ENCODE results near the gene VEZT.
"Not testable (repeated sequence)": the region's sequence is repeated elsewhere in the genome, so short reads cannot be mapped to it uniquely, and the experiment has no call there.

VEZT gene

GRCh38 chr12:95224202-95225170 lies 6.9 kb downstream of the VEZT start:
- peak; percentile 58 for DNase-seq (ENCODE audit: low read depth)

- no peak for DNase-seq (ENCODE audit: low read depth)
Measured at GRCh38 chr12:95225645-95226212, 8.1 kb downstream of the VEZT start.

- DNase-seq (ENCODE audit: low read depth): no peak
Measured at GRCh38 chr12:95227818-95228356, 10.3 kb downstream of the VEZT start.

- DNase-seq (ENCODE audit: low read depth): no peak
Measured at GRCh38 chr12:95228617-95229016, 11.0 kb downstream of the VEZT start.

GRCh38 chr12:95229636-95230035 lies 12.0 kb downstream of the VEZT start:
- no peak for DNase-seq (ENCODE audit: low read depth)

- no peak for DNase-seq (ENCODE audit: low read depth)
Measured at GRCh38 chr12:95230313-95230712, 12.7 kb downstream of the VEZT start.

- peak; percentile 53 for DNase-seq (ENCODE audit: low read depth)
Measured at GRCh38 chr12:95231190-95231589, 13.6 kb downstream of the VEZT start.

GRCh38 chr12:95234187-95234586 lies 16.6 kb downstream of the VEZT start:
- not testable (repeated sequence) for DNase-seq (ENCODE audit: low read depth)

GRCh38 chr12:95235621-95236020 lies 18.0 kb downstream of the VEZT start:
- not testable (repeated sequence) for DNase-seq (ENCODE audit: low read depth)

- no peak for DNase-seq (ENCODE audit: low read depth)
Measured at GRCh38 chr12:95237315-95237714, 19.7 kb downstream of the VEZT start.

- DNase-seq (ENCODE audit: low read depth): no peak
Measured at GRCh38 chr12:95238150-95238549, 20.5 kb downstream of the VEZT start.

- no peak for DNase-seq (ENCODE audit: low read depth)
Measured at GRCh38 chr12:95239216-95239615, 21.6 kb downstream of the VEZT start.

GRCh38 chr12:95239835-95240234 lies 22.2 kb downstream of the VEZT start:
- DNase-seq (ENCODE audit: low read depth): not testable (repeated sequence)

GRCh38 chr12:95240556-95240955 lies 22.9 kb downstream of the VEZT start:
- no peak for DNase-seq (ENCODE audit: low read depth)

GRCh38 chr12:95241138-95241537 lies 23.5 kb downstream of the VEZT start:
- DNase-seq (ENCODE audit: low read depth): not testable (repeated sequence)

GRCh38 chr12:95241761-95242506 lies 24.3 kb downstream of the VEZT start:
- no peak for DNase-seq (ENCODE audit: low read depth)

GRCh38 chr12:95243497-95244183 lies 26.0 kb downstream of the VEZT start:
- no peak for DNase-seq (ENCODE audit: low read depth)

GRCh38 chr12:95244350-95244749 lies 26.7 kb downstream of the VEZT start:
- no peak for DNase-seq (ENCODE audit: low read depth)

GRCh38 chr12:95248095-95248494 lies 30.5 kb downstream of the VEZT start:
- no peak for DNase-seq (ENCODE audit: low read depth)

GRCh38 chr12:95248604-95249360 lies 31.2 kb downstream of the VEZT start:
- DNase-seq (ENCODE audit: low read depth): no peak

- DNase-seq (ENCODE audit: low read depth): no peak
Measured at GRCh38 chr12:95253386-95253785, 35.8 kb downstream of the VEZT start.

Measured in ELR (cell line).